DOHH2 (cell line): ENCODE results near the gene CYP2C8.

Source experiments
- H3F3A ChIP-seq: fragments of 200-600 bp; sonication (generic), shearing (Covaris generic); 2 replicates; pipeline ENCODE4 v1.6.0; 2016; ENCODE audit warnings: antibody characterized with exemption, mild to moderate bottlenecking; ENCODE audit not compliant: control insufficient read depth, insufficient read depth
- H3K27ac ChIP-seq: fragments of 200-600 bp; sonication (generic); 2 replicates; pipeline ENCODE4 v1.5.1; 2014; ENCODE audit warnings: low read depth, mild to moderate bottlenecking, low read length, moderate library complexity
- H3K27me3 ChIP-seq: fragments of 200-600 bp; sonication (generic); 2 replicates; pipeline ENCODE4 v1.6.1; 2014; ENCODE audit warnings: mild to moderate bottlenecking, low read length, mixed read lengths; ENCODE audit not compliant: control insufficient read depth
- H3K36me3 ChIP-seq: fragments of 200-600 bp; sonication (generic); 2 replicates; pipeline ENCODE4 v1.6.1; 2014; ENCODE audit warnings: mild to moderate bottlenecking, low read length, moderate library complexity, mixed read lengths; ENCODE audit not compliant: control insufficient read depth
- H3K4me1 ChIP-seq: fragments of 200-600 bp; sonication (generic); 2 replicates; pipeline ENCODE4 v1.6.1; 2014; ENCODE audit warnings: mild to moderate bottlenecking, low read length, mixed read lengths; ENCODE audit not compliant: control insufficient read depth
- H3K4me2 ChIP-seq: fragments of 200-600 bp; sonication (generic); 2 replicates; pipeline ENCODE4 v1.6.0; 2014; ENCODE audit warnings: mild to moderate bottlenecking, low read length, moderate library complexity
- H3K4me3 ChIP-seq: fragments of 200-600 bp; sonication (generic); 2 replicates; pipeline ENCODE4 v1.5.1; 2014; ENCODE audit warnings: mild to moderate bottlenecking, low read length, mixed read lengths
- H3K79me2 ChIP-seq: fragments of 200-600 bp; sonication (generic); 2 replicates; pipeline ENCODE4 v1.6.1; 2014; ENCODE audit warnings: mild to moderate bottlenecking, low read length, mixed read lengths; ENCODE audit not compliant: control insufficient read depth
- H3K9me2 ChIP-seq: fragments of 200-600 bp; sonication (generic); replicated peaks from 2 replicates; pipeline ENCODE4 v1.6.1; 2014; ENCODE audit warnings: mild to moderate bottlenecking, low read length, mixed read lengths; ENCODE audit not compliant: control insufficient read depth
- H3K9me3 ChIP-seq: fragments of 200-600 bp; sonication (generic); 2 replicates; pipeline ENCODE4 v1.6.1; 2014; ENCODE audit warnings: antibody characterized with exemption, low read length, mixed read lengths; ENCODE audit not compliant: control insufficient read depth, insufficient read depth
- H4K20me1 ChIP-seq: fragments of 200-600 bp; sonication (generic); 2 replicates; pipeline ENCODE4 v1.6.0; 2014; ENCODE audit warnings: low read depth, mild to moderate bottlenecking, antibody characterized with exemption, low read length, moderate library complexity; ENCODE audit not compliant: control insufficient read depth, insufficient read depth
- EZH2phosphoT487 ChIP-seq: fragments of 200-600 bp; sonication (generic); IDR thresholded peaks from 2 replicates; pipeline ENCODE4 v1.6.1; 2017; ENCODE audit warnings: borderline replicate concordance, mild to moderate bottlenecking, antibody characterized with exemption, low read length, moderate library complexity, mixed read lengths
- TF ChIP-seq, protein P1 (sequence below): fragments of 200-600 bp; sonication (generic); IDR thresholded peaks from one replicate; pipeline ENCODE4 v1.5.1; 2014; ENCODE audit warnings: antibody characterized with exemption, mild to moderate bottlenecking, low read depth, low read length; ENCODE audit not compliant: poor library complexity, severe bottlenecking

The CYP2C8 gene

DNA sequence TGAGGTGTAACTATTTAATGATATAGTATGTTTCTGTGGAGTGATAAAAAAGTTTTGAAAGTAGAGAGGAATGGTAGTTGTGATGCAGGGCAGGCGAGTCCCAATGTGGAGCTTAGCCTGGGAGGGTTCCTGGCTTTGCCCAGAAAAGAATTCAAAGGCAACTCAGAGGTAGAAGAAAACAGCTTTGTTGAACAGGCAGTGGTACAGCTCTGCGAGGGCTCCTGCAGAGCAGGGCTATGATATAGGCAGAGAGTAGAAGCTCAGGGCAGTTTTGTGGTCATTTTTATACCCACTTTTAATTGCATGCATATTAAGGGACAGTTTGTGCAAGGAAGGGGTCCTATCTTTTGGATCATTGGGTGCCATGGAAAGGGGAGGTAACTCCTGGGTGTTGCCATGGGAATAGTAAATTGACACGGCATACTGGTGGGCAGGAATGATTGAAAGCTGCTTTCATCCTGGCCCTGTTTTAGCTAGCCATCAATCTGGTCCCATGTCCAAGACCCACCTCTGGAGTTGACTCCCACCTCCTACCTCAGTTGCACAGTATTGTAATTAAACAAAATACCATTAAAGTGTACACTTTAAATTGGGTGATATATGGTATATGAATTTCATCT lies 12.4 kb downstream of the CYP2C8 start:
- H3K27me3 ChIP-seq: no peaks in the 10 kb centered on the region
- no peaks in the 10 kb centered on the region for H3K4me1 ChIP-seq
- H3K4me2 ChIP-seq: no peak overlapping the region
- no peak overlapping the region for H3K4me3 ChIP-seq
- H3K9me2 ChIP-seq: no peaks in the 10 kb centered on the region
- no peaks in the 10 kb centered on the region for H3K36me3 ChIP-seq
- H3F3A ChIP-seq: no peaks in the 10 kb centered on the region
- H4K20me1 ChIP-seq: no peaks in the 10 kb centered on the region
- H3K79me2 ChIP-seq: no peaks in the 10 kb centered on the region
- TF ChIP-seq, protein P1, sequence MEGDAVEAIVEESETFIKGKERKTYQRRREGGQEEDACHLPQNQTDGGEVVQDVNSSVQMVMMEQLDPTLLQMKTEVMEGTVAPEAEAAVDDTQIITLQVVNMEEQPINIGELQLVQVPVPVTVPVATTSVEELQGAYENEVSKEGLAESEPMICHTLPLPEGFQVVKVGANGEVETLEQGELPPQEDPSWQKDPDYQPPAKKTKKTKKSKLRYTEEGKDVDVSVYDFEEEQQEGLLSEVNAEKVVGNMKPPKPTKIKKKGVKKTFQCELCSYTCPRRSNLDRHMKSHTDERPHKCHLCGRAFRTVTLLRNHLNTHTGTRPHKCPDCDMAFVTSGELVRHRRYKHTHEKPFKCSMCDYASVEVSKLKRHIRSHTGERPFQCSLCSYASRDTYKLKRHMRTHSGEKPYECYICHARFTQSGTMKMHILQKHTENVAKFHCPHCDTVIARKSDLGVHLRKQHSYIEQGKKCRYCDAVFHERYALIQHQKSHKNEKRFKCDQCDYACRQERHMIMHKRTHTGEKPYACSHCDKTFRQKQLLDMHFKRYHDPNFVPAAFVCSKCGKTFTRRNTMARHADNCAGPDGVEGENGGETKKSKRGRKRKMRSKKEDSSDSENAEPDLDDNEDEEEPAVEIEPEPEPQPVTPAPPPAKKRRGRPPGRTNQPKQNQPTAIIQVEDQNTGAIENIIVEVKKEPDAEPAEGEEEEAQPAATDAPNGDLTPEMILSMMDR: no peak
- TF ChIP-seq EZH2phosphoT487: no peak
- H3K9me3 ChIP-seq: no peaks in the 10 kb centered on the region
- no peak overlapping the region for H3K27ac ChIP-seq

DNA sequence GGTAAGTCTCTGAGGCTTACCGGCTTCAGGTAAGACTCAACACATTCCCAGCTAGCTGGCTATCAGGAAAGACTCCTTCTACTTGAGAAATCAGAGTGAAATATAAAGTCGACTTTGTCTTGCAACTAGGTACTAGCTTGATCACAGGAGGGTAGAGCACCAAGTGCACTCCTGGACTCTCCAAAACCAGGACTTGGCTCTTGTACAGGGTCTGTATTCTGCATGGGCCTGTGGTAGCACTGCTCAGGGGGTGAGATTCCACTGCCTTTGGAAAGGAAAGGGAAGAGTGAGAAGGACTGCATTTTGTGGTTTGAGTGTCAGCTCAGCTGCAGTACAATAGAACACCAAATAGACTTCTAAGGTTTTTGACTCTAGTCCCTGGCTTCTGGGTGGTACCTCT lies 19.4 kb downstream of the CYP2C8 start:
- no peaks in the 10 kb centered on the region for H3K4me1 ChIP-seq
- TF ChIP-seq EZH2phosphoT487: no peak
- TF ChIP-seq, protein P1: no peak
- H3K9me3 ChIP-seq: no peaks in the 10 kb centered on the region; the same call in 1 of the 2 replicates
- no peak overlapping the region for H3K27ac ChIP-seq
- H3K36me3 ChIP-seq: no peaks in the 10 kb centered on the region
- no peaks in the 10 kb centered on the region for H3K27me3 ChIP-seq
- H3K4me3 ChIP-seq: no peak overlapping the region
- H3K79me2 ChIP-seq: no peaks in the 10 kb centered on the region
- H3K4me2 ChIP-seq: no peak overlapping the region
- no peaks in the 10 kb centered on the region for H3F3A ChIP-seq
- H4K20me1 ChIP-seq: no peaks in the 10 kb centered on the region
- H3K9me2 ChIP-seq: no peaks in the 10 kb centered on the region

DNA sequence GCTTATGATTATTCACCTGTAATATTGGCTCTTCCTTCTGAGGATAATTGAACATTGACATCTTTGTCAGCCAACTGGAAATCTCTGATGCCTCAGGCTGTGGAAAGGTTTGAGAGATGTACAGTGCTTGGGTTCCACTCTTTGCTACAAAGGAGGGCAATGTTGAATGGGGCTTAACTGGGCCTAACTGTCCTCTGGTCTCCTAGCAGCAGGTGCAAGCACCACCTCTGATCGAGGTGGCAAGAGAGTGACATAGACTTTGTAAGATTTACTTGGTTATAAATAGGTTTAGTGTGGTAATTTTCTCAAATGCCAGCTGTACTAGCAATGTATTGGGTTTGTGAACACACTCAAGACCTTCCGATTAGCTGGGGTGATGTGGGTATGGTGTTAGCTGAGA lies 21.1 kb downstream of the CYP2C8 start:
- no peak overlapping the region for H3K27ac ChIP-seq
- H3F3A ChIP-seq: no peaks in the 10 kb centered on the region
- H3K9me2 ChIP-seq: no peaks in the 10 kb centered on the region
- H3K4me3 ChIP-seq: no peak overlapping the region
- H3K4me2 ChIP-seq: no peak overlapping the region
- H3K9me3 ChIP-seq: no peaks in the 10 kb centered on the region; the same call in 1 of the 2 replicates
- H3K79me2 ChIP-seq: no peaks in the 10 kb centered on the region
- H3K36me3 ChIP-seq: no peaks in the 10 kb centered on the region
- H3K4me1 ChIP-seq: no peaks in the 10 kb centered on the region
- TF ChIP-seq EZH2phosphoT487: no peak
- TF ChIP-seq, protein P1: no peak
- no peaks in the 10 kb centered on the region for H3K27me3 ChIP-seq
- H4K20me1 ChIP-seq: no peaks in the 10 kb centered on the region
